ENCODE results near the gene PSAP. TPM values are rescaled to one million over a fixed set of nuclear protein-coding genes. Genes with fewer than 3 reads are reported as not detected.
A peak's percentile ranks its signal among the peaks of the same experiment; 100 is the strongest.
"Not testable (repeated sequence)": the region's sequence is repeated elsewhere in the genome, so short reads cannot be mapped to it uniquely, and the experiment has no call there.

PSAP gene
- total and polyA plus RNA-seq, 4 donors: 496 to 1,828 (median 1,097) TPM

- no peak overlapping the region for H3K9ac ChIP-seq (ENCODE audit: insufficient read depth in 1 of 2, low read length in 2 of 2)
- ATAC-seq (ENCODE audit: insufficient read depth, low FRiP score) (no peak), DNase-seq (no peak)
- H3K36me3 ChIP-seq (ENCODE audit: control insufficient read depth in 4 of 4, insufficient read depth in 4 of 4, low read length in 4 of 4): no peaks in the 10 kb centered on the region
- TF ChIP-seq CTCF (IDR thresholded peaks at IDR 0.05; ENCODE audit: control extremely low read depth, extremely low read depth): no peak
- peak overlapping the region; percentile 14 for H3K4me3 ChIP-seq
- H3K27ac ChIP-seq (ENCODE audit: low read depth in 1 of 2, low read length in 1 of 2): peak overlapping the region in 1 of 2 donors; percentile 60
- H3K9me3 ChIP-seq (ENCODE audit: control insufficient read depth in 4 of 4, insufficient read depth in 3 of 4, low read length in 3 of 4): no peaks in the 10 kb centered on the region
- peaks cover 0 to 15% (median 3%) of the 10 kb centered on the region in 5 donors for H3K4me1 ChIP-seq (ENCODE audit: control insufficient read depth in 5 of 5, insufficient read depth in 5 of 5, low read length in 5 of 5)
- peaks cover 0 to 3% (median 2%) of the 10 kb centered on the region in 3 donors for H3K27me3 ChIP-seq (ENCODE audit: control insufficient read depth in 3 of 3, insufficient read depth in 3 of 3, low read length in 2 of 3)
- 61 to 82% methylated on average over 4 of the region's 4 CpGs for WGBS, 2 donors
Observed at GRCh38 chr10:71887743-71888142, 36.7 kb upstream of the PSAP start.

- Histone ChIP-seq H3K36me3 (ENCODE audit: control insufficient read depth in 4 of 4, insufficient read depth in 4 of 4, low read length in 4 of 4) (no peaks in the 10 kb centered on the region), H3K27ac (ENCODE audit: low read depth in 1 of 2, low read length in 1 of 2) (no peak overlapping the region), H3K4me3 (no peak overlapping the region), H3K27me3 (ENCODE audit: control insufficient read depth in 3 of 3, insufficient read depth in 3 of 3, low read length in 2 of 3) (peaks cover 0 to 3% (median 0%) of the 10 kb centered on the region in 3 donors), H3K9ac (ENCODE audit: insufficient read depth in 1 of 2, low read length in 2 of 2) (no peak overlapping the region), H3K4me1 (ENCODE audit: control insufficient read depth in 5 of 5, insufficient read depth in 5 of 5, low read length in 5 of 5) (peaks cover 0 to 8% (median 0%) of the 10 kb centered on the region in 5 donors), H3K9me3 (ENCODE audit: control insufficient read depth in 4 of 4, insufficient read depth in 3 of 4, low read length in 3 of 4) (no peaks in the 10 kb centered on the region)
- no peak for TF ChIP-seq CTCF (IDR thresholded peaks at IDR 0.05; ENCODE audit: control extremely low read depth, extremely low read depth)
- DNase-seq (peak in 2 of 3 donors; percentile 31 to 39), ATAC-seq (ENCODE audit: insufficient read depth, low FRiP score) (no peak)
- WGBS, 2 donors: 65 to 66% methylated on average over 10 of the region's 10 CpGs
Observed at GRCh38 chr10:71882813-71883659, 32.0 kb upstream of the PSAP start.

GRCh38 chr10:71881647-71882355 lies 30.8 kb upstream of the PSAP start:
- Histone ChIP-seq H3K4me3 (no peak overlapping the region), H3K9me3 (ENCODE audit: control insufficient read depth in 4 of 4, insufficient read depth in 3 of 4, low read length in 3 of 4) (no peaks in the 10 kb centered on the region), H3K27ac (ENCODE audit: low read depth in 1 of 2, low read length in 1 of 2) (no peak overlapping the region), H3K27me3 (ENCODE audit: control insufficient read depth in 3 of 3, insufficient read depth in 3 of 3, low read length in 2 of 3) (no peaks in the 10 kb centered on the region), H3K36me3 (ENCODE audit: control insufficient read depth in 4 of 4, insufficient read depth in 4 of 4, low read length in 4 of 4) (no peaks in the 10 kb centered on the region), H3K9ac (ENCODE audit: insufficient read depth in 1 of 2, low read length in 2 of 2) (no peak overlapping the region), H3K4me1 (ENCODE audit: control insufficient read depth in 5 of 5, insufficient read depth in 5 of 5, low read length in 5 of 5) (peaks cover 0 to 6% (median 0%) of the 10 kb centered on the region in 5 donors)
- ATAC-seq (ENCODE audit: insufficient read depth, low FRiP score): no peak
- DNase-seq: no peak
- WGBS, 2 donors: 94 to 96% methylated on average over 9 of the region's 9 CpGs
- no peak for TF ChIP-seq CTCF (IDR thresholded peaks at IDR 0.05; ENCODE audit: control extremely low read depth, extremely low read depth)

- not testable (repeated sequence) for DNase-seq; H3K4me1 ChIP-seq (ENCODE audit: control insufficient read depth in 5 of 5, insufficient read depth in 5 of 5, low read length in 5 of 5); ATAC-seq (ENCODE audit: insufficient read depth, low FRiP score); H3K4me3 ChIP-seq; H3K9me3 ChIP-seq (ENCODE audit: control insufficient read depth in 4 of 4, insufficient read depth in 3 of 4, low read length in 3 of 4); H3K36me3 ChIP-seq (ENCODE audit: control insufficient read depth in 4 of 4, insufficient read depth in 4 of 4, low read length in 4 of 4); H3K27me3 ChIP-seq (ENCODE audit: control insufficient read depth in 3 of 3, insufficient read depth in 3 of 3, low read length in 2 of 3); H3K9ac ChIP-seq (ENCODE audit: insufficient read depth in 1 of 2, low read length in 2 of 2); H3K27ac ChIP-seq (ENCODE audit: low read depth in 1 of 2, low read length in 1 of 2)
- WGBS, 2 donors: 89 to 100% methylated on average over 2 of the region's 2 CpGs
Observed at GRCh38 chr10:71881307-71881624, 30.2 kb upstream of the PSAP start.
